OCI-LY1 (cell line): ENCODE data around the gene NOVA1.

Experiments
- H2AFZ ChIP-seq: fragments of 200-600 bp; sonication (generic), shearing (Covaris generic); 2 replicates; pipeline ENCODE4 v1.6.0; 2014; ENCODE audit warnings: antibody characterized with exemption, mild to moderate bottlenecking, low read length
- H3F3A ChIP-seq: fragments of 200-600 bp; sonication (generic), shearing (Covaris generic); 2 replicates; pipeline ENCODE4 v1.6.0; 2014; ENCODE audit warnings: mild to moderate bottlenecking, antibody characterized with exemption, low read length, moderate library complexity; ENCODE audit not compliant: insufficient read depth
- H3K27ac ChIP-seq: fragments of 200-600 bp; sonication (generic); 2 replicates; pipeline ENCODE4 v1.5.1; 2014; ENCODE audit warnings: low read length, mixed run types, mild to moderate bottlenecking, low read depth; ENCODE audit not compliant: poor library complexity, severe bottlenecking
- H3K27me3 ChIP-seq: fragments of 200-600 bp; sonication (generic); 2 replicates; pipeline ENCODE4 v1.6.0; 2014; ENCODE audit warnings: antibody characterized with exemption, mild to moderate bottlenecking, low read length, moderate library complexity; ENCODE audit not compliant: insufficient read depth
- H3K36me3 ChIP-seq: fragments of 200-600 bp; sonication (generic); 2 replicates; pipeline ENCODE4 v1.6.1; 2014; ENCODE audit warnings: mild to moderate bottlenecking, antibody characterized with exemption, low read length, moderate library complexity, mixed read lengths; ENCODE audit not compliant: insufficient read depth
- H3K4me1 ChIP-seq: fragments of 200-600 bp; sonication (generic); 2 replicates; pipeline ENCODE4 v1.5.1; 2014; ENCODE audit warnings: mild to moderate bottlenecking, low read length, moderate library complexity; ENCODE audit not compliant: insufficient read depth, severe bottlenecking
- H3K4me2 ChIP-seq: fragments of 200-600 bp; sonication (generic), shearing (Covaris generic); 2 replicates; pipeline ENCODE4 v1.6.1; 2014; ENCODE audit warnings: low read length
- H3K4me3 ChIP-seq: fragments of 200-600 bp; sonication (generic); 2 replicates; pipeline ENCODE4 v1.5.1; 2014; ENCODE audit warnings: low read length, low read depth, mild to moderate bottlenecking, mixed read lengths; ENCODE audit not compliant: poor library complexity, severe bottlenecking
- H3K79me2 ChIP-seq: fragments of 200-600 bp; shearing (Covaris generic); 2 replicates; pipeline ENCODE4 v1.6.1; 2016; ENCODE audit warnings: mixed run types, low read length, mixed read lengths; ENCODE audit not compliant: insufficient read depth
- H3K9ac ChIP-seq: fragments of 200-600 bp; sonication (generic), shearing (Covaris generic); 2 replicates; pipeline ENCODE4 v1.6.1; 2014; ENCODE audit warnings: mild to moderate bottlenecking, low read length, mixed read lengths
- H3K9me2 ChIP-seq: fragments of 200-600 bp; sonication (generic), shearing (Covaris generic); 2 replicates; pipeline ENCODE4 v1.6.1; 2014; ENCODE audit warnings: low read depth, mild to moderate bottlenecking, low read length, mixed read lengths
- H3K9me3 ChIP-seq: fragments of 200-600 bp; shearing (Covaris generic); 2 replicates; pipeline ENCODE4 v1.6.1; 2014; ENCODE audit warnings: low read length, mixed read lengths
- H4K20me1 ChIP-seq: fragments of 200-600 bp; sonication (generic), shearing (Covaris generic); 2 replicates; pipeline ENCODE4 v1.6.0; 2016; ENCODE audit warnings: mild to moderate bottlenecking, low read length; ENCODE audit not compliant: insufficient read depth
- EZH2 ChIP-seq: fragments of 200-600 bp; sonication (generic), shearing (Covaris generic); IDR thresholded peaks from 2 replicates; pipeline ENCODE4 v1.8.0; 2017; ENCODE audit warnings: borderline replicate concordance, mixed run types, mild to moderate bottlenecking, antibody characterized with exemption, low read length, moderate library complexity, mixed read lengths
- TF ChIP-seq, protein P1 (sequence below): fragments of 200-600 bp; sonication (generic), shearing (Covaris generic); IDR thresholded peaks from 2 replicates; pipeline ENCODE4 v1.5.1; 2017; ENCODE audit warnings: mild to moderate bottlenecking, antibody characterized with exemption, low read length, moderate library complexity, mixed read lengths

Gene NOVA1

DNA sequence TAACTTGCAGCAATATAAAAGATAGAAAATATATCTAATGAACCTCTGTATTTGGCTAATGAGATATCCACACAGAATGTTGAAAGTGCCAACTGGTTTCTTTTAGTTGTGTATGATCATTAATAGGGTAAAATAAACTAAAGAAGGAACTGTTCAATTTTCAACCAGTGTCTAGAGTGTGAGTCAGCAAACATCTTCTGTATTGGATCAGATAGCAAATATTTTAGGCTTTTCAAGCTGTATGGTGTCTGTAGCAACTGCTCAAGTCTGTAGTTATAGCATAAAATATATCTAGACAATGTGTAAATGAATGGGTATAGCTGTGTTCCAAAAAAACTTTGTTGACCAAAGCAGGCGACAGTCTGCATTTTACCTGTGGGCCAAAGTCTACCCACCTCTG lies 23.5 kb upstream of the NOVA1 start:
- H3K27ac ChIP-seq: no peak overlapping the region
- no peaks in the 10 kb centered on the region for H4K20me1 ChIP-seq
- no peaks in the 10 kb centered on the region for H3K79me2 ChIP-seq
- no peak for TF ChIP-seq EZH2
- TF ChIP-seq, protein P1, sequence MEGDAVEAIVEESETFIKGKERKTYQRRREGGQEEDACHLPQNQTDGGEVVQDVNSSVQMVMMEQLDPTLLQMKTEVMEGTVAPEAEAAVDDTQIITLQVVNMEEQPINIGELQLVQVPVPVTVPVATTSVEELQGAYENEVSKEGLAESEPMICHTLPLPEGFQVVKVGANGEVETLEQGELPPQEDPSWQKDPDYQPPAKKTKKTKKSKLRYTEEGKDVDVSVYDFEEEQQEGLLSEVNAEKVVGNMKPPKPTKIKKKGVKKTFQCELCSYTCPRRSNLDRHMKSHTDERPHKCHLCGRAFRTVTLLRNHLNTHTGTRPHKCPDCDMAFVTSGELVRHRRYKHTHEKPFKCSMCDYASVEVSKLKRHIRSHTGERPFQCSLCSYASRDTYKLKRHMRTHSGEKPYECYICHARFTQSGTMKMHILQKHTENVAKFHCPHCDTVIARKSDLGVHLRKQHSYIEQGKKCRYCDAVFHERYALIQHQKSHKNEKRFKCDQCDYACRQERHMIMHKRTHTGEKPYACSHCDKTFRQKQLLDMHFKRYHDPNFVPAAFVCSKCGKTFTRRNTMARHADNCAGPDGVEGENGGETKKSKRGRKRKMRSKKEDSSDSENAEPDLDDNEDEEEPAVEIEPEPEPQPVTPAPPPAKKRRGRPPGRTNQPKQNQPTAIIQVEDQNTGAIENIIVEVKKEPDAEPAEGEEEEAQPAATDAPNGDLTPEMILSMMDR: no peak
- no peak overlapping the region for H3K9ac ChIP-seq
- H3K4me1 ChIP-seq: no peaks in the 10 kb centered on the region
- no peaks in the 10 kb centered on the region for H3K36me3 ChIP-seq
- H3K9me3 ChIP-seq: no peaks in the 10 kb centered on the region
- H3F3A ChIP-seq: no peaks in the 10 kb centered on the region
- no peak overlapping the region for H3K4me3 ChIP-seq
- H3K4me2 ChIP-seq: no peak overlapping the region
- no peaks in the 10 kb centered on the region for H3K27me3 ChIP-seq
- H2AFZ ChIP-seq: no peak overlapping the region
- no peaks in the 10 kb centered on the region for H3K9me2 ChIP-seq

DNA sequence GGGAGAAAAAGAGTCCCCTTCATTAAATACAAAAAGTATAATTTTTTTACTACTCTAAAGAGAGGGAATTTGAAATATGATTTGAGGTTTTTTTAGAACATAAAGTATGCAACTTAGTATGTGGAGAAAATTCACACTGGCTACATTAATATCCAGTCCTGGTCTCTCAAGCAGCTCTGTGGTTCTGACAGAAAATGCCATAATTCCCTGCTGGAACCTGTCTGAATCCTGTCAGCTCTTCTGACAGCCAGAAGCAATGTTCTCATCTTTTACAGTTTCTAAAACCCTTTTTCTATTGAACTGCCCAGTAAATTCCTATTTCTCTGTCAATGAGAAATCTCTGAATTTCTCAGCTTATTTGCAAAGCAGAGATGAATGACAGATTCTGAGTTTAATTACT lies 13.4 kb upstream of the NOVA1 start:
- H3K9ac ChIP-seq: no peak overlapping the region
- H3K4me1 ChIP-seq: no peaks in the 10 kb centered on the region

DNA sequence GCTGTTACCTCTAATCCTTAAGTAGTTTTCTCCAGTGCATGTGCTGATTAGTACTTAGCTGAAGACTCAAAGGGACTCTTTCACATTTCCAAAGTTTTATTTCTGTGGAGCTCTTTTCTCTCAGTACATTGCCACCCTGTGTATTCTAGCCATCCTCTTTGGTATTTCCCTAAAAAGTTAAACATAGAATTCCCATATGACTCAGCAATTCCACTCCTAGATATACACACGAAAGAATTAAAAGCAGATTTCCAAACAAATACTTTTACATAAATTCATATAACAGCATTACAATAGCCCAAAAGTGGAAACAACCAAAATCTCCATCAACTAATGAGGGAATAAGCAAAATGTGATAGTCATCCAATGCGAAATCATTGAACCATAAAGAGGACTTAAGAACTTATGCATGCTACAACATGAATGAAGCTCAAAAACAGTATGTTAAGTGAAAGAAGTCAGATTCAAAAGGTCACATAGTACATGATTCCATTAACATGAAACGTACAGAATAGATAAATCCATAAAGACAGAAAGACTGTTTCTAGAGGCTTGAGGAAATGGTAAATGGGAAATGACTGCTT lies 9.0 kb upstream of the NOVA1 start:
- no peak overlapping the region for H2AFZ ChIP-seq
- H3K36me3 ChIP-seq: no peaks in the 10 kb centered on the region
- no peaks in the 10 kb centered on the region for H3F3A ChIP-seq
- no peak overlapping the region for H3K9ac ChIP-seq
- H3K9me3 ChIP-seq: no peaks in the 10 kb centered on the region
- H3K27ac ChIP-seq: no peak overlapping the region
- H3K4me2 ChIP-seq: no peak overlapping the region
- no peaks in the 10 kb centered on the region for H3K27me3 ChIP-seq
- no peaks in the 10 kb centered on the region for H3K9me2 ChIP-seq
- no peaks in the 10 kb centered on the region for H4K20me1 ChIP-seq
- H3K79me2 ChIP-seq: no peaks in the 10 kb centered on the region
- no peak overlapping the region for H3K4me3 ChIP-seq
- TF ChIP-seq EZH2: no peak
- TF ChIP-seq, protein P1: no peak
- H3K4me1 ChIP-seq: no peaks in the 10 kb centered on the region

More for the DNA sequence above, 13.4 kb upstream of the NOVA1 start:
- no peaks in the 10 kb centered on the region for H3K27me3 ChIP-seq
- H3F3A ChIP-seq: no peaks in the 10 kb centered on the region
- H3K9me3 ChIP-seq: no peaks in the 10 kb centered on the region
- H2AFZ ChIP-seq: no peak overlapping the region
- H3K27ac ChIP-seq: no peak overlapping the region
- no peaks in the 10 kb centered on the region for H3K9me2 ChIP-seq
- H3K79me2 ChIP-seq: no peaks in the 10 kb centered on the region
- no peak overlapping the region for H3K4me2 ChIP-seq
- TF ChIP-seq, protein P1: no peak
- no peak for TF ChIP-seq EZH2
- H3K36me3 ChIP-seq: no peaks in the 10 kb centered on the region
- H4K20me1 ChIP-seq: no peaks in the 10 kb centered on the region
- H3K4me3 ChIP-seq: no peak overlapping the region
